ENCODE measurements around the gene PDLIM7.

- TF ChIP-seq REST (IDR thresholded peaks at IDR 0.05; ENCODE audit: low read depth) (no peak), CREB1 (IDR thresholded peaks at IDR 0.05; ENCODE audit: low read depth) (no peak), CEBPB (IDR thresholded peaks at IDR 0.05) (no peak), USF1 (IDR thresholded peaks at IDR 0.05) (no peak), MAX (IDR thresholded peaks at IDR 0.05) (no peak), ZBTB7A (IDR thresholded peaks at IDR 0.05; ENCODE audit: low read depth) (no peak), TAF1 (IDR thresholded peaks at IDR 0.05; ENCODE audit: low read depth) (no peak), TCF12 (IDR thresholded peaks at IDR 0.05; ENCODE audit: low read depth) (no peak), EP300 (IDR thresholded peaks at IDR 0.05; ENCODE audit: borderline replicate concordance) (no peak), FOXM1 (IDR thresholded peaks at IDR 0.05; ENCODE audit: borderline replicate concordance, low read depth) (no peak), EGR1 (IDR thresholded peaks at IDR 0.05) (no peak), RAD21 (IDR thresholded peaks at IDR 0.05; ENCODE audit: low read depth) (no peak), YY1 (IDR thresholded peaks at IDR 0.05; ENCODE audit: low read depth) (no peak), TEAD4 (IDR thresholded peaks at IDR 0.05) (no peak)
These were observed 23.6 kb upstream of the PDLIM7 start for GRCh38 chr5:177520916-177521513.
